GM12864 (cell line): ENCODE measurements around the gene PDHX.

Experiments
- DNase-seq: peaks from one replicate; pipeline ENCODE4 v3.0.0-alpha.2; 2011; ENCODE audit warnings: low read depth
- H3K4me3 ChIP-seq: 2 replicates; pipeline ENCODE4 v1.5.1; 2011; ENCODE audit warnings: mild to moderate bottlenecking, low read depth, low read length, control low read depth
- CTCF ChIP-seq: IDR thresholded peaks from 2 replicates; pipeline ENCODE4 v1.5.1; 2011; ENCODE audit warnings: low read depth, mild to moderate bottlenecking, moderate library complexity, low read length, control low read depth, inconsistent platforms; ENCODE audit errors: missing control alignments

PDHX gene

DNA sequence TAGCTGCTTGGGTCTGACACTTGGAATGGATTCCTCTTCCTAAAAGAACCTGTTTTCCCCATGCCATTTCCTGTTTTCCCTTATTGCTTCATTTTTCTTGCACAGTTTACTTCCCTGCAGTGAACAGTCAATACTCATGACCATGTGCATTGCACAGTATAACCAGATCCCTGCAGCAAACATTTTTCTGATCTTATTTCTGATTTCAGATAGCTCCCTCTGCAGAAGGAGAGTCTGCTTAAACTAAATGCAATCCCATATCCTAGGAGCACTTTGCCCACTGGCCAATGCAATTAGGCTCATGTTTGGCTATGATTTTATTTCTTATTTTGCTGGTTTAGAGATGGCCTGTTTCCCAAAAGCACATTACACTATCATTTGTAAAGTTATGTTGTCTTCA is 125.8 kb downstream of the PDHX start:
- TF ChIP-seq CTCF: no peak
- DNase-seq: no peak
- H3K4me3 ChIP-seq: no peak overlapping the region

DNA sequence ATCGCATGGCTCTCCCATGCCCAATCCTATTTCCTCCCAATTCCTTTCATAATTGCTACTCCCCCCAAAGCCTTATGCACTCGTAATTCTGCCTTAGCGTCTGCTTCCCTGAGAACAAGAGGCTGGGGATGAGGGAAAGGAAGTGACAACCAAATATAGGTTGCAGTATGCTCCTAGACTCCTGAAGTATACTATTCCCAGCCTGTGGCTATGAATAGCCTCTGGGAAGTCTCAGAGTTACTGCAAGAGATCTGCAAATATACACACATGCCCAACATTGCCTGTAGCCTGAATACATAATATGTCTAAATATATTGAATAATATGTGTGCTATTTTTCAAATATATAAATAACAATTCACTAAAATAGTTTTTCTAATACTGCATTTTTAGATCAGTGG is 126.5 kb downstream of the PDHX start:
- TF ChIP-seq CTCF: no peak
- DNase-seq: no peak
- H3K4me3 ChIP-seq: no peak overlapping the region

DNA sequence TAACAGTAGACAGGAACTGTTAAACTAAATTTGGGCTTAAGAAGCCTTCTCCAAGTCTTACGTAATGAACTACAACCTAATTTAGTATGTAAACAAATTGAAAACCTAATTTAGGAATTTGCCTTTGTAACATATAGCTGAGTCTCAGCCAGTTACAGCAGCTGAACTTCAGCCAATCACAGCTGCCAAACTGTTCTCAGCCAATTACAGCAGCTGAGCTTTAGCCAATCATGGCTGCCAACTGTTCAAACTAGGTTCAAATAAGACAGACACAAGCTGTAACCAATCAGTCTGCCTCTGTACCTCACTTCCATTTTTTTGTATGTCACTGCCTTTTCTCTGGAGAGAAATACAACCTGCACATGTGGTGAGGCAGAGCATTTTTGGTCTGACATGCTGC is 127.5 kb downstream of the PDHX start:
- DNase-seq: no peak
- no peak overlapping the region for H3K4me3 ChIP-seq
- no peak for TF ChIP-seq CTCF

GRCh38 chr11:35045236-35045820 is 128.9 kb downstream of the PDHX start:
- no peak for TF ChIP-seq CTCF
- H3K4me3 ChIP-seq: no peak overlapping the region
- DNase-seq: no peak
